Body of pancreas (tissue), 4 donors: ENCODE measurements around the gene OPRL1.

ENCODE experiments used
- POLR2A ChIP-seq, 3 donors: fragments of 450-650 bp; IDR thresholded peaks; one replicate each; pipeline ENCODE4 v1.6.1; 2016; ENCODE audit warnings: antibody characterized with exemption in 3 of 3, mild to moderate bottlenecking in 2 of 3
- TF ChIP-seq, protein P1 (sequence below), 7 experiments: fragments of 450-650 bp in 4 of 7; fragments of 200-600 bp in 3 of 7; sonication (generic) in 3 of 7; IDR thresholded peaks; one replicate each; pipeline ENCODE4 v1.5.1; 2016 to 2019; ENCODE audit warnings: antibody characterized with exemption in 7 of 7

GRCh38 chr20:64038224-64038564 is 41.7 kb upstream of the OPRL1 start:
- TF ChIP-seq POLR2A (IDR thresholded peaks at IDR 0.05) = no peak
- TF ChIP-seq, protein P1, sequence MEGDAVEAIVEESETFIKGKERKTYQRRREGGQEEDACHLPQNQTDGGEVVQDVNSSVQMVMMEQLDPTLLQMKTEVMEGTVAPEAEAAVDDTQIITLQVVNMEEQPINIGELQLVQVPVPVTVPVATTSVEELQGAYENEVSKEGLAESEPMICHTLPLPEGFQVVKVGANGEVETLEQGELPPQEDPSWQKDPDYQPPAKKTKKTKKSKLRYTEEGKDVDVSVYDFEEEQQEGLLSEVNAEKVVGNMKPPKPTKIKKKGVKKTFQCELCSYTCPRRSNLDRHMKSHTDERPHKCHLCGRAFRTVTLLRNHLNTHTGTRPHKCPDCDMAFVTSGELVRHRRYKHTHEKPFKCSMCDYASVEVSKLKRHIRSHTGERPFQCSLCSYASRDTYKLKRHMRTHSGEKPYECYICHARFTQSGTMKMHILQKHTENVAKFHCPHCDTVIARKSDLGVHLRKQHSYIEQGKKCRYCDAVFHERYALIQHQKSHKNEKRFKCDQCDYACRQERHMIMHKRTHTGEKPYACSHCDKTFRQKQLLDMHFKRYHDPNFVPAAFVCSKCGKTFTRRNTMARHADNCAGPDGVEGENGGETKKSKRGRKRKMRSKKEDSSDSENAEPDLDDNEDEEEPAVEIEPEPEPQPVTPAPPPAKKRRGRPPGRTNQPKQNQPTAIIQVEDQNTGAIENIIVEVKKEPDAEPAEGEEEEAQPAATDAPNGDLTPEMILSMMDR (IDR thresholded peaks at IDR 0.05) = no peak
